Right lobe of liver (tissue), 6 donors: ENCODE measurements around the gene PFKP. TPM values are rescaled to one million over a fixed set of nuclear protein-coding genes. Genes with fewer than 3 reads are reported as not detected.

Experiments used
- ATAC-seq, 4 donors: fragments of 200-7000 bp; cut with Tn5 transposase; one replicate each; pipeline ENCODE4 v1.9.1; 2020; ENCODE audit warnings: mild to moderate bottlenecking in 4 of 4, moderate library complexity in 4 of 4
- DNase-seq, 3 donors: peaks; one replicate each; pipeline ENCODE4 v3.0.0-alpha.2; 2020
- H3K27ac ChIP-seq, 3 donors: fragments of 200-600 bp; one replicate each; pipeline ENCODE4 v1.8.0; 2022
- H3K27me3 ChIP-seq, 2 donors: fragments of 200-600 bp; one replicate each; pipeline ENCODE4 v1.8.0; 2022
- H3K36me3 ChIP-seq, 4 donors: fragments of 200-600 bp; sonication (generic) in 1 of 4; one replicate each; pipeline versions ENCODE4 v1.5.1 to v1.8.0; 2017 to 2022; ENCODE audit warnings: control low read depth in 1 of 4
- H3K4me1 ChIP-seq, 4 donors: fragments of 200-600 bp; sonication (generic) in 1 of 4; one replicate each; pipeline versions ENCODE4 v1.5.1 to v1.8.0; 2017 to 2022; ENCODE audit warnings: control low read depth in 1 of 4
- H3K4me3 ChIP-seq, 3 donors: fragments of 200-600 bp; one replicate each; pipeline ENCODE4 v1.8.0; 2022
- H3K9me3 ChIP-seq, 4 donors: fragments of 200-600 bp; sonication (generic) in 1 of 4; one replicate each; pipeline versions ENCODE4 v1.5.1 to v1.8.0; 2017 to 2022; ENCODE audit warnings: control low read depth in 1 of 4
- CTCF ChIP-seq, 4 donors: fragments of 200-600 bp in 3 of 4; fragments of 450-650 bp in 1 of 4; IDR thresholded peaks; one replicate each; pipeline versions ENCODE4 v1.5.1 to v1.8.0; 2016 to 2022; ENCODE audit warnings: antibody characterized with exemption in 4 of 4, mild to moderate bottlenecking in 2 of 4
- POLR2A ChIP-seq: fragments of 450-650 bp; IDR thresholded peaks from one replicate; pipeline ENCODE4 v1.6.1; 2017; ENCODE audit warnings: antibody characterized with exemption, mild to moderate bottlenecking
- WGBS: methylation state at CpG from one replicate; pipeline ENCODE4 v1.1.6; 2018; ENCODE audit warnings: low coverage, low lambda C conversion rate; ENCODE audit not compliant: insufficient coverage; ENCODE audit errors: missing lambda C conversion rate; 5-methylcytosine and 5-hydroxymethylcytosine counted together
- intact Hi-C, 2 donors: fragments of 100-400 bp; cut with DNase I; formaldehyde crosslinking; loops; one replicate each; pipeline versions ENCODE4 v1.11.2 to v1.14.1; 2022
- total RNA-seq, 6 experiments: library from RNA; depleted of rRNA in 2 of 6; stranded (reverse); fragments of >200 nt in 2 of 6; fragmentation: NEBNext Ultra II Directional in 3 of 6; extraction: Animal tissue kit (Norgen Biotek cat#: 25700) in 3 of 6; gene quantifications; one replicate each; pipeline versions ENCODE4 v1.1.0 to v1.2.4, GENCODE V29; 2016 to 2023
- donor health status: DM: no; HTN: yes; CAD: no.
- donor health status: DM: no; HTN: no; CAD: no.
- donor health status: DM: no; HTN: no; CAD: no.
- donor health status: DM: no; HTN: yes; CAD: no.
- donor health status: DM: no; HTN: yes; CAD: no.

Gene PFKP
- total RNA-seq, 6 experiments from 2014 or later = 0.66 to 24.1 (median 9.2) TPM

GRCh38 chr10:3129581-3130340 lies 62.4 kb downstream of the PFKP start:
- Histone ChIP-seq H3K9me3 (no peaks in the 10 kb centered on the region), H3K27ac (no peak overlapping the region), H3K36me3 (peaks cover 0 to 14% (median 1%) of the 10 kb centered on the region in 4 donors), H3K27me3 (no peaks in the 10 kb centered on the region), H3K4me3 (no peak overlapping the region), H3K4me1 (no peaks in the 10 kb centered on the region)
- TF ChIP-seq POLR2A (no peak), CTCF (IDR thresholded peaks at IDR 0.05) (no peak)
- intact Hi-C loops = no loop called here
- ATAC-seq (no peak), DNase-seq (no peak)
- 90% methylated on average over 10 of the region's 40 CpGs for WGBS

- 98% methylated on average over 4 of the region's 4 CpGs for WGBS
- ATAC-seq = no peak
Observed at GRCh38 chr10:3131098-3131497, 63.8 kb downstream of the PFKP start.

GRCh38 chr10:3132036-3133025 lies 65.0 kb downstream of the PFKP start:
- ATAC-seq (no peak), DNase-seq (peak in 1 of 3 donors; percentile 27)
- TF ChIP-seq POLR2A (no peak), CTCF (IDR thresholded peaks at IDR 0.05) (no peak)
- Histone ChIP-seq H3K4me1 (no peaks in the 10 kb centered on the region), H3K36me3 (peaks cover 0 to 36% (median 6%) of the 10 kb centered on the region in 4 donors), H3K4me3 (no peak overlapping the region), H3K27me3 (no peaks in the 10 kb centered on the region), H3K9me3 (no peaks in the 10 kb centered on the region), H3K27ac (no peak overlapping the region)
- WGBS = 86% methylated on average over 12 of the region's 22 CpGs
- intact Hi-C loops = no loop called here

More at GRCh38 chr10:3131098-3131497, 63.8 kb downstream of the PFKP start:
- no peak overlapping the region for H3K27ac ChIP-seq
- no peak overlapping the region for H3K4me3 ChIP-seq
- no peak for TF ChIP-seq CTCF (IDR thresholded peaks at IDR 0.05)
- no peak for TF ChIP-seq POLR2A
- DNase-seq = no peak
- intact Hi-C loops = no loop called here
- H3K4me1 ChIP-seq = no peaks in the 10 kb centered on the region
- H3K27me3 ChIP-seq = no peaks in the 10 kb centered on the region
- H3K9me3 ChIP-seq = no peaks in the 10 kb centered on the region
- peaks cover 0 to 24% (median 2%) of the 10 kb centered on the region in 4 donors for H3K36me3 ChIP-seq

GRCh38 chr10:3133948-3134347 lies 66.6 kb downstream of the PFKP start:
- Histone ChIP-seq H3K27ac (no peak overlapping the region), H3K4me1 (no peaks in the 10 kb centered on the region), H3K9me3 (no peaks in the 10 kb centered on the region), H3K27me3 (no peaks in the 10 kb centered on the region), H3K36me3 (peaks cover 0 to 53% (median 13%) of the 10 kb centered on the region in 4 donors), H3K4me3 (no peak overlapping the region)
- TF ChIP-seq CTCF (IDR thresholded peaks at IDR 0.05) = no peak
- TF ChIP-seq POLR2A = no peak
- 74% methylated on average over 5 of the region's 5 CpGs for WGBS
- intact Hi-C loops = no loop called here
- DNase-seq (no peak), ATAC-seq (no peak)
